MM.1S (cell line): ENCODE data around the gene PRSS33.

Experiments used
- EZH2 ChIP-seq: fragments of 300-600 bp; sonication (generic); optimal IDR thresholded peaks from 2 replicates; pipeline ENCODE3; 2017; ENCODE audit warnings: low read depth, mild to moderate bottlenecking, antibody characterized with exemption, low read length, mixed read lengths
- EZH2phosphoT487 ChIP-seq: fragments of 300-600 bp; sonication (generic); IDR thresholded peaks from 2 replicates; pipeline ENCODE4 v1.6.1; 2018; ENCODE audit warnings: antibody characterized with exemption, low read length
- TF ChIP-seq, protein P1 (sequence below): fragments of 300-600 bp; sonication (generic); IDR thresholded peaks from 2 replicates; pipeline ENCODE4 v1.5.1; 2016; ENCODE audit warnings: antibody characterized with exemption, low read length, mixed read lengths

DNA sequence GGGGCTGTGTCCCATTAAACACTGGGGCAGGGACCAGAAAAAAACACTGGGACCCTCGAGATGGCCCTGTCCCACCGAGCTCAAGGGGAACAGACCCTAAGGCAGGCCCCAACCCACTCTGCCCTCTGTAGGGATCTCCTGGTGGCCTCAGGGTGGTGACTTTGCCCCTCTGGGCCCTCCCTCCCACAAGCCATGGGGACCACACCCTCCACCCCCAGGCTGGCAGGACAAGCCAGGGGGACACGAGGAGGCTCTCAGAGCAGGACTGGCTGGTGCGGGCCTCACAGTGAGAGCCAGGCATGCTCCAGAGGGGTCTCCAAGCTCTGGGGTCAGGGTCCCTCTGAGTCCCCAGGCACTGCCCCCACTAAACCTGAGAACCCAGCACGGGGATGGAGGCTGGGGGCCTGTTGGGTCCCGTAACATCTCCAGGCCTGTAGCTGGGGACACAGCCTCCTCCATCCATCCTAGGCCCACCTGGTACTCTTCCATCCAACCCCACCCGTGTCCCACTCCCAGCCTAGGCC, 49.4 kb downstream of the PRSS33 start:
- TF ChIP-seq, protein P1, sequence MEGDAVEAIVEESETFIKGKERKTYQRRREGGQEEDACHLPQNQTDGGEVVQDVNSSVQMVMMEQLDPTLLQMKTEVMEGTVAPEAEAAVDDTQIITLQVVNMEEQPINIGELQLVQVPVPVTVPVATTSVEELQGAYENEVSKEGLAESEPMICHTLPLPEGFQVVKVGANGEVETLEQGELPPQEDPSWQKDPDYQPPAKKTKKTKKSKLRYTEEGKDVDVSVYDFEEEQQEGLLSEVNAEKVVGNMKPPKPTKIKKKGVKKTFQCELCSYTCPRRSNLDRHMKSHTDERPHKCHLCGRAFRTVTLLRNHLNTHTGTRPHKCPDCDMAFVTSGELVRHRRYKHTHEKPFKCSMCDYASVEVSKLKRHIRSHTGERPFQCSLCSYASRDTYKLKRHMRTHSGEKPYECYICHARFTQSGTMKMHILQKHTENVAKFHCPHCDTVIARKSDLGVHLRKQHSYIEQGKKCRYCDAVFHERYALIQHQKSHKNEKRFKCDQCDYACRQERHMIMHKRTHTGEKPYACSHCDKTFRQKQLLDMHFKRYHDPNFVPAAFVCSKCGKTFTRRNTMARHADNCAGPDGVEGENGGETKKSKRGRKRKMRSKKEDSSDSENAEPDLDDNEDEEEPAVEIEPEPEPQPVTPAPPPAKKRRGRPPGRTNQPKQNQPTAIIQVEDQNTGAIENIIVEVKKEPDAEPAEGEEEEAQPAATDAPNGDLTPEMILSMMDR: no peak
- TF ChIP-seq EZH2phosphoT487 (no peak), EZH2 (no peak)
